ENCODE measurements around the gene AMPD2.

DNA sequence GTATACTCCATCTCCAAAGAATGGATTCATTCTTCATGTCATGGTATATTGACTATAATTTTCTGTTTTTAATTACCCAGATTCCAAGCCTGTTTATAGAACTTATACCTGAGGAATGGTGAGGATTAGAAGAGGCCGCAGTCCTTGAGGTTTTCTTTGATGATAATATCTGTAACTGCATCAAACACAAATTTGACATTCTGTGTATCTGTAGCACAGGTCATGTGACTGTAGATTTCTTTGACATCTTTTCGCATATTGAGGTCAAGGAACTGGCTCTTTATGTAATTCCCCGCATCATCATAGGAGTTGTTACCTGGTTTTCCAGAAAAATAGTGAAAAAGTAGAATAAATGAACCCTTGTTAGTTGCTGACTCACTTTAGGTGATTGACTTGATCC lies 16.4 kb upstream of the AMPD2 start:
- TF ChIP-seq, protein P1, sequence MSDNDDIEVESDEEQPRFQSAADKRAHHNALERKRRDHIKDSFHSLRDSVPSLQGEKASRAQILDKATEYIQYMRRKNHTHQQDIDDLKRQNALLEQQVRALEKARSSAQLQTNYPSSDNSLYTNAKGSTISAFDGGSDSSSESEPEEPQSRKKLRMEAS (IDR thresholded peaks at IDR 0.05), result no peak
- TF ChIP-seq, protein P2, sequence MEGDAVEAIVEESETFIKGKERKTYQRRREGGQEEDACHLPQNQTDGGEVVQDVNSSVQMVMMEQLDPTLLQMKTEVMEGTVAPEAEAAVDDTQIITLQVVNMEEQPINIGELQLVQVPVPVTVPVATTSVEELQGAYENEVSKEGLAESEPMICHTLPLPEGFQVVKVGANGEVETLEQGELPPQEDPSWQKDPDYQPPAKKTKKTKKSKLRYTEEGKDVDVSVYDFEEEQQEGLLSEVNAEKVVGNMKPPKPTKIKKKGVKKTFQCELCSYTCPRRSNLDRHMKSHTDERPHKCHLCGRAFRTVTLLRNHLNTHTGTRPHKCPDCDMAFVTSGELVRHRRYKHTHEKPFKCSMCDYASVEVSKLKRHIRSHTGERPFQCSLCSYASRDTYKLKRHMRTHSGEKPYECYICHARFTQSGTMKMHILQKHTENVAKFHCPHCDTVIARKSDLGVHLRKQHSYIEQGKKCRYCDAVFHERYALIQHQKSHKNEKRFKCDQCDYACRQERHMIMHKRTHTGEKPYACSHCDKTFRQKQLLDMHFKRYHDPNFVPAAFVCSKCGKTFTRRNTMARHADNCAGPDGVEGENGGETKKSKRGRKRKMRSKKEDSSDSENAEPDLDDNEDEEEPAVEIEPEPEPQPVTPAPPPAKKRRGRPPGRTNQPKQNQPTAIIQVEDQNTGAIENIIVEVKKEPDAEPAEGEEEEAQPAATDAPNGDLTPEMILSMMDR (IDR thresholded peaks at IDR 0.05 in 2 of 3, conservative IDR thresholded peaks at IDR 0.05 in 1 of 3; ENCODE audit: borderline replicate concordance in 1 of 3, insufficient read depth in 1 of 3, low read depth in 2 of 3, low read length in 2 of 3), result no peak
- TF ChIP-seq FOSL1 (IDR thresholded peaks at IDR 0.05; ENCODE audit: low read depth) (no peak), RAD21 (IDR thresholded peaks at IDR 0.05; ENCODE audit: low read depth) (no peak), YY1 (IDR thresholded peaks at IDR 0.05; ENCODE audit: extremely low read depth, insufficient replicate concordance, low read depth, low read length) (no peak), EZH2 (IDR thresholded peaks at IDR 0.05) (no peak), POLR2A (IDR thresholded peaks at IDR 0.05; ENCODE audit: borderline replicate concordance, extremely low read depth, insufficient read depth, insufficient read length) (no peak), POLR2AphosphoS5 (IDR thresholded peaks at IDR 0.05; ENCODE audit: low read depth, low read length) (no peak)
- TF ChIP-seq, protein P3, sequence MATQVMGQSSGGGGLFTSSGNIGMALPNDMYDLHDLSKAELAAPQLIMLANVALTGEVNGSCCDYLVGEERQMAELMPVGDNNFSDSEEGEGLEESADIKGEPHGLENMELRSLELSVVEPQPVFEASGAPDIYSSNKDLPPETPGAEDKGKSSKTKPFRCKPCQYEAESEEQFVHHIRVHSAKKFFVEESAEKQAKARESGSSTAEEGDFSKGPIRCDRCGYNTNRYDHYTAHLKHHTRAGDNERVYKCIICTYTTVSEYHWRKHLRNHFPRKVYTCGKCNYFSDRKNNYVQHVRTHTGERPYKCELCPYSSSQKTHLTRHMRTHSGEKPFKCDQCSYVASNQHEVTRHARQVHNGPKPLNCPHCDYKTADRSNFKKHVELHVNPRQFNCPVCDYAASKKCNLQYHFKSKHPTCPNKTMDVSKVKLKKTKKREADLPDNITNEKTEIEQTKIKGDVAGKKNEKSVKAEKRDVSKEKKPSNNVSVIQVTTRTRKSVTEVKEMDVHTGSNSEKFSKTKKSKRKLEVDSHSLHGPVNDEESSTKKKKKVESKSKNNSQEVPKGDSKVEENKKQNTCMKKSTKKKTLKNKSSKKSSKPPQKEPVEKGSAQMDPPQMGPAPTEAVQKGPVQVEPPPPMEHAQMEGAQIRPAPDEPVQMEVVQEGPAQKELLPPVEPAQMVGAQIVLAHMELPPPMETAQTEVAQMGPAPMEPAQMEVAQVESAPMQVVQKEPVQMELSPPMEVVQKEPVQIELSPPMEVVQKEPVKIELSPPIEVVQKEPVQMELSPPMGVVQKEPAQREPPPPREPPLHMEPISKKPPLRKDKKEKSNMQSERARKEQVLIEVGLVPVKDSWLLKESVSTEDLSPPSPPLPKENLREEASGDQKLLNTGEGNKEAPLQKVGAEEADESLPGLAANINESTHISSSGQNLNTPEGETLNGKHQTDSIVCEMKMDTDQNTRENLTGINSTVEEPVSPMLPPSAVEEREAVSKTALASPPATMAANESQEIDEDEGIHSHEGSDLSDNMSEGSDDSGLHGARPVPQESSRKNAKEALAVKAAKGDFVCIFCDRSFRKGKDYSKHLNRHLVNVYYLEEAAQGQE (IDR thresholded peaks at IDR 0.05; ENCODE audit: low read depth), result no peak
